NOMO-1 (cell line): Measurements from ENCODE around the gene BUB1B.
"Not testable (repeated sequence)": the region's sequence is repeated elsewhere in the genome, so short reads cannot be mapped to it uniquely, and the experiment has no call there.

Experiments
- DNase-seq, 2 experiments: peaks; one replicate each; lab custom pipeline; 2025; ENCODE audit not compliant: unreplicated experiment in 2 of 2; lab: John Stamatoyannopoulos, UW

BUB1B gene

GRCh38 chr15:40160689-40161688 lies at the start of gene BUB1B:
Gene BUB1B (plus strand): TSS chr15:40161069. CDS start chr15:40161221, 152 bp downstream.
- peak; percentile 94 to 95 for DNase-seq

GRCh38 chr15:40111888-40112287 lies 49.0 kb upstream of the BUB1B start:
- no peak for DNase-seq

GRCh38 chr15:40112789-40113188 lies 48.1 kb upstream of the BUB1B start:
- DNase-seq: no peak

- DNase-seq: no peak
These were observed 46.7 kb upstream of the BUB1B start for GRCh38 chr15:40114218-40114617.

GRCh38 chr15:40115106-40115505 lies 45.8 kb upstream of the BUB1B start:
- not testable (repeated sequence) for DNase-seq

- peak; percentile 89 to 94 for DNase-seq
These were observed 45.2 kb upstream of the BUB1B start for GRCh38 chr15:40115670-40116093.

GRCh38 chr15:40118473-40118872 lies 42.4 kb upstream of the BUB1B start:
- no peak for DNase-seq

GRCh38 chr15:40121911-40122638 lies 38.8 kb upstream of the BUB1B start:
- no peak for DNase-seq

GRCh38 chr15:40122989-40123388 lies 37.9 kb upstream of the BUB1B start:
- DNase-seq: not testable (repeated sequence)

GRCh38 chr15:40123863-40124262 lies 37.0 kb upstream of the BUB1B start:
- DNase-seq: not testable (repeated sequence)

- DNase-seq: not testable (repeated sequence)
These were observed 36.5 kb upstream of the BUB1B start for GRCh38 chr15:40124333-40124732.

- DNase-seq: not testable (repeated sequence)
These were observed 36.0 kb upstream of the BUB1B start for GRCh38 chr15:40124807-40125285.

- DNase-seq: no peak
These were observed 34.9 kb upstream of the BUB1B start for GRCh38 chr15:40125950-40126349.

GRCh38 chr15:40128766-40129660 lies 31.9 kb upstream of the BUB1B start:
- DNase-seq: peak in 1 of 2 experiments; percentile 57

- DNase-seq: no peak
These were observed 30.8 kb upstream of the BUB1B start for GRCh38 chr15:40130118-40130517.

- peak in 1 of 2 experiments; percentile 31 for DNase-seq
These were observed 29.9 kb upstream of the BUB1B start for GRCh38 chr15:40130799-40131502.

GRCh38 chr15:40133544-40133943 lies 27.3 kb upstream of the BUB1B start:
- DNase-seq: no peak

- no peak for DNase-seq
These were observed 26.0 kb upstream of the BUB1B start for GRCh38 chr15:40134885-40135284.

- DNase-seq: not testable (repeated sequence)
These were observed 24.9 kb upstream of the BUB1B start for GRCh38 chr15:40135846-40136450.
